Spleen (tissue), 11 donors: ENCODE results near the gene SH3GLB2. TPM values are rescaled to one million over a fixed set of nuclear protein-coding genes. Genes with fewer than 3 reads are reported as not detected.

Experiments used
- DNase-seq: peaks from one replicate; pipeline ENCODE4 v3.0.0-alpha.2; 2020
- H3K27ac ChIP-seq, 8 donors: fragments of 200-600 bp; sonication (generic) in 7 of 8; 1 replicate in 4 of 8; 2 replicates in 4 of 8; pipeline versions ENCODE4 v1.5.0 to v1.8.0; 2016 to 2021; ENCODE audit warnings: inconsistent platforms in 4 of 8, mild to moderate bottlenecking in 4 of 8, moderate library complexity in 1 of 8
- H3K27me3 ChIP-seq, 7 donors: fragments of 200-600 bp; sonication (generic) in 6 of 7; replicated peaks in 1 of 7; 1 replicate in 4 of 7; 2 replicates in 3 of 7; pipeline versions ENCODE4 v1.5.0 to v1.8.0; 2016 to 2021; ENCODE audit warnings: inconsistent platforms in 3 of 7, mild to moderate bottlenecking in 1 of 7
- H3K36me3 ChIP-seq, 6 donors: fragments of 200-600 bp; sonication (generic) in 5 of 6; 1 replicate in 4 of 6; 2 replicates in 2 of 6; pipeline versions ENCODE4 v1.5.0 to v1.8.0; 2016 to 2021; ENCODE audit warnings: inconsistent platforms in 2 of 6
- H3K4me1 ChIP-seq, 6 donors: fragments of 200-600 bp; sonication (generic) in 5 of 6; 1 replicate in 3 of 6; 2 replicates in 3 of 6; pipeline versions ENCODE4 v1.5.0 to v1.8.0; 2016 to 2021; ENCODE audit warnings: inconsistent platforms in 3 of 6
- H3K4me3 ChIP-seq, 8 donors: fragments of 200-600 bp; sonication (generic) in 7 of 8; 1 replicate in 4 of 8; 2 replicates in 4 of 8; pipeline versions ENCODE4 v1.5.0 to v1.8.0; 2016 to 2021; ENCODE audit warnings: inconsistent platforms in 4 of 8, mild to moderate bottlenecking in 4 of 8, moderate library complexity in 2 of 8
- H3K9me3 ChIP-seq, 8 donors: fragments of 200-600 bp; sonication (generic) in 7 of 8; 1 replicate in 4 of 8; 2 replicates in 4 of 8; pipeline versions ENCODE4 v1.5.0 to v1.8.0; 2016 to 2021; ENCODE audit warnings: inconsistent platforms in 4 of 8
- CTCF ChIP-seq, 11 experiments: fragments of 200-600 bp in 7 of 11; fragments of 450-650 bp in 4 of 11; sonication (generic) in 4 of 11; IDR thresholded peaks in 8 of 11; conservative IDR thresholded peaks in 3 of 11; 1 replicate in 7 of 11; 2 replicates in 4 of 11; pipeline versions ENCODE4 v1.4.0 to v1.8.0; 2016 to 2021; ENCODE audit warnings: antibody characterized with exemption in 11 of 11, inconsistent platforms in 4 of 11, mild to moderate bottlenecking in 1 of 11
- POLR2A ChIP-seq, 3 donors: fragments of 450-650 bp; IDR thresholded peaks; one replicate each; pipeline ENCODE4 v1.5.1; 2017; ENCODE audit warnings: antibody characterized with exemption in 3 of 3, mild to moderate bottlenecking in 1 of 3
- POLR2AphosphoS5 ChIP-seq, 3 donors: sonication (generic); formaldehyde crosslinking; IDR thresholded peaks; one replicate each; pipeline ENCODE4 v1.5.1; 2017; ENCODE audit warnings: antibody characterized with exemption in 3 of 3
- WGBS, 5 donors: extraction: QIAGEN DNeasy Blood & Tissue Kit in 3 of 5; methylation state at CpG; one replicate each; pipeline versions ENCODE4 v1.1.5 to v1.1.7; 2013 to 2018; 5-methylcytosine and 5-hydroxymethylcytosine counted together
- intact Hi-C: fragments of 100-400 bp; cut with DNase I; formaldehyde crosslinking; loops from one replicate; pipeline ENCODE4 v1.15.0; 2023; ENCODE audit warnings: low total_unique reads
- polyA plus RNA-seq, 3 donors: library from polyadenylated mRNA; stranded (reverse); fragments of 200-250 nt; gene quantifications; one replicate each; pipeline ENCODE4 v1.2.1, GENCODE V29; 2013
- total RNA-seq, 7 donors: library from RNA; depleted of rRNA in 3 of 7; stranded (reverse); fragments of >200 nt in 3 of 7; fragmentation: NEBNext Ultra II Directional in 4 of 7; extraction: Animal tissue kit (Norgen Biotek cat#: 25700) in 4 of 7; gene quantifications; one replicate each; pipeline versions ENCODE4 v1.1.0 to v1.2.1, GENCODE V29; 2016 to 2021
- donor health status: healthy with polysubstance abuse.
- donor health status: DM: no; HTN: no; CAD: no; lungs with moderate emphysema.
- donor health status: DM: no; HTN: no; CAD: no.
- donor health status: Bipolar disorder and iron deficiency.
- donor health status: healthy.
- donor health status: DM: no; HTN: no; CAD: no.
- donor health status: DM: yes; HTN: yes; CAD: no.

SH3GLB2 gene
- total and polyA plus RNA-seq, 10 donors: 53.3 to 109 (median 76.5) TPM

- peaks cover 4 to 73% (median 56%) of the 10 kb centered on the region in 6 donors for H3K36me3 ChIP-seq
Measured at GRCh38 chr9:129042016-129042415, 13.9 kb upstream of the SH3GLB2 start.

DNA sequence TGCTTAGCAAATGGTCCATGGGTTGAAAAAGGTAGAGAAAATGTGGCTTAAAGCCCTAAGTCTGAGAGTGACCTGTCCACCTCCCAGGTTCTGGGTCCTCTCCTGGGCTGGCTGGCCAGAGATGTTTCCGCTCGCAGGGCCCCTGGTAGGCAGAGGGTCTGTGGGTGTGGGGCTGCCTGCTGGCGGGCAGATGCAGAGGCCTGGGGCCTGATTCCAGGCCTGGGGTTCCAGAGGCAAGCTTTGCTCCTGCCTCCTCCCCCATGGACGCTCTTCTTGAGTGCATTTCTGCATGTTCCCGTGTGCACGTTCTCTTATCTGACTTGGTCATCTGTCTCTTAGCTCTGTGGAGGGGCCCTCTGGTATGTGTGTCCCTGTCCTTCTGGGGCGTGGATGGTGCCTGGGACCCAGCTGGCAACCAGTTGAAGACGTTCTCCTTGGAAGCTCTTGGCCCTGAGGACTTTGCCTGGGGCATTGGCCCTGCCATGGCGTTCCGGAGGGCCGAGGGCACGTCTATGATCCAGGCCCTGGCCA lies 12.0 kb upstream of the SH3GLB2 start:
- TF ChIP-seq POLR2AphosphoS5 (IDR thresholded peaks at IDR 0.05) (no peak), POLR2A (IDR thresholded peaks at IDR 0.05) (no peak), CTCF (IDR thresholded peaks at IDR 0.05 in 8 of 11, conservative IDR thresholded peaks at IDR 0.05 in 3 of 11) (no peak)
- Histone ChIP-seq H3K9me3 (no peaks in the 10 kb centered on the region), H3K4me1 (peaks cover 18 to 47% (median 29%) of the 10 kb centered on the region in 6 donors), H3K27me3 (no peaks in the 10 kb centered on the region), H3K4me3 (no peak overlapping the region), H3K27ac (no peak overlapping the region), H3K36me3 (peaks cover 4 to 55% (median 40%) of the 10 kb centered on the region in 6 donors)
- intact Hi-C loops: no loop called here
- WGBS, 5 donors: 94 to 97% (median 96%) methylated on average over 6 to 12 of the region's 12 CpGs
- no peak for DNase-seq

More at GRCh38 chr9:129042016-129042415, 13.9 kb upstream of the SH3GLB2 start:
- no peak for DNase-seq
- no peak for TF ChIP-seq POLR2A (IDR thresholded peaks at IDR 0.05)
- Histone ChIP-seq H3K9me3 (no peaks in the 10 kb centered on the region), H3K27me3 (no peaks in the 10 kb centered on the region), H3K27ac (no peak overlapping the region), H3K4me3 (no peak overlapping the region), H3K4me1 (peaks cover 17 to 34% (median 19%) of the 10 kb centered on the region in 6 donors)
- intact Hi-C loops: no loop called here
- 91 to 97% (median 96%) methylated on average over 8 to 16 of the region's 16 CpGs for WGBS, 5 donors

DNA sequence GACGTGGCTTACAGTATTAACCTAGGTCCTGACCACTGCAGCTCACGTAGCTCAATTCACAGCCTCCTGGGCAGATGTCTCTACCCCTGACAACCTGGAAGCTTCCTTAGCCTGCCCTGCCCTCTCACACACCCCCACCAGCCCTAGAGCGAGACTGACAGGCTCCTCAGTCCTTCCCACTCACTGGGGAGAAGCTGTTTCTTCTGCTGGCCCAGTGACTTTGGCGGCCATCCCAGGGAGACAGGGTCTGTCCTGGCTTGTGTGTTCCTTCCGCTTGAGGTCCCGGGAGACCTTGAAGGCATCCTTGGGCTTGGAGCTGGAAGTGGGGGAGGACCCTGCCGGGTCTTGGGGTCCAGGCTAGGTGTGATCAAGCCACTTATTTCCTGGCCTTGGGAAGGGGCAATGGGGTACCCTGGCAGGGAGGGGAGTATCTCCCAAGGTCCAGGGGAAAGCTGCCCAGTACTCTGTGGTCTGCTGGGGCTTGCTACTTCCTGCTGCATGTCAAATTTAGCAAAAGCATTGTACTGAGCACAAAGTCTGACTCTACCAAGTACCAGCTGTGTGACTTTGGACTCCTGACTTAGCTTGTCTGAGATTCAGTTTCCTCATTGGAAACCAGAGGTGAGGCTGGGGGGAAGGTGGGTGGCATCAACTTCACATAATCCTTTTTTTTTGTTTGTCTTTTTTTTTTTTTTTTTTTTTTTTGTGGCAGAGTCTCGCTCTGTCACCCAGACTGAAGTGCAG lies 10.2 kb upstream of the SH3GLB2 start:
- Histone ChIP-seq H3K27ac (peak overlapping the region in 4 of 8 donors; percentile 26 to 91 (median 29)), H3K27me3 (no peaks in the 10 kb centered on the region), H3K4me3 (peak overlapping the region in 4 of 8 donors; percentile 77 to 94 (median 89)), H3K4me1 (peaks cover 18 to 47% (median 29%) of the 10 kb centered on the region in 6 donors), H3K9me3 (no peaks in the 10 kb centered on the region), H3K36me3 (peaks cover 4 to 36% (median 25%) of the 10 kb centered on the region in 6 donors)
- DNase-seq: no peak
- intact Hi-C loops: no loop called here
- WGBS, 5 donors: 68 to 79% (median 75%) methylated on average over 7 to 8 of the region's 8 CpGs
- no peak for TF ChIP-seq POLR2A (IDR thresholded peaks at IDR 0.05)
- no peak for TF ChIP-seq CTCF (IDR thresholded peaks at IDR 0.05 in 8 of 11, conservative IDR thresholded peaks at IDR 0.05 in 3 of 11)
- TF ChIP-seq POLR2AphosphoS5 (IDR thresholded peaks at IDR 0.05): no peak

GRCh38 chr9:129037767-129038098 lies 9.6 kb upstream of the SH3GLB2 start:
- H3K27me3 ChIP-seq: no peaks in the 10 kb centered on the region
- DNase-seq: no peak
- H3K4me1 ChIP-seq: peaks cover 18 to 47% (median 29%) of the 10 kb centered on the region in 6 donors
- H3K4me3 ChIP-seq: peak overlapping the region in 6 of 8 donors; percentile 77 to 98 (median 92)
- TF ChIP-seq POLR2A (IDR thresholded peaks at IDR 0.05) (no peak), CTCF (IDR thresholded peaks at IDR 0.05 in 8 of 11, conservative IDR thresholded peaks at IDR 0.05 in 3 of 11) (no peak), POLR2AphosphoS5 (IDR thresholded peaks at IDR 0.05) (no peak)
- H3K36me3 ChIP-seq: peaks cover 4 to 30% (median 19%) of the 10 kb centered on the region in 6 donors
- intact Hi-C loops: no loop called here
- H3K27ac ChIP-seq: peak overlapping the region in 4 of 8 donors; percentile 26 to 91 (median 29)
- no peaks in the 10 kb centered on the region for H3K9me3 ChIP-seq
- 60 to 71% (median 66%) methylated on average over 6 of the region's 6 CpGs for WGBS, 5 donors
